ENCODE data around the gene BCKDHB.
"Not testable (repeated sequence)": the region's sequence is repeated elsewhere in the genome, so short reads cannot be mapped to it uniquely, and the experiment has no call there.

BCKDHB gene

DNA sequence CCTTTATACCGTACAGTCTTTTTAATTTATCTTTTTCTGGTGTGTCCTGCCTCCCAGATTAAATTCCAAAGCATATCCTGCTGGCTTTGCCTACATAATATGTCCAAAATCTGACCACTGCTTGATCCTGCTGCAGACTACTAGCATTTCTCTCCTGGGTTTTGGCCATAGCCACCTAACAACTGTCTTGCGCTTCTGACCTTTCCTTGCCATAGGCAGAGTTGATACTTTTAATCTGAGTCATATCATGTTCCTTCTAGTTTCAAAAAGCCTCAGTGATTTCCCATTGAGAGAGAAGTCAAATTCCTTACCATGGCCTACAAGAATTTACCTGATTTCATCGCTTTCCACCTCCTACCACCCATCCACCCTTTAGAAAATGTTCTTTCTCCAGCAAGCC lies 104.8 kb downstream of the BCKDHB start:
- no peak for DNase-seq

DNA sequence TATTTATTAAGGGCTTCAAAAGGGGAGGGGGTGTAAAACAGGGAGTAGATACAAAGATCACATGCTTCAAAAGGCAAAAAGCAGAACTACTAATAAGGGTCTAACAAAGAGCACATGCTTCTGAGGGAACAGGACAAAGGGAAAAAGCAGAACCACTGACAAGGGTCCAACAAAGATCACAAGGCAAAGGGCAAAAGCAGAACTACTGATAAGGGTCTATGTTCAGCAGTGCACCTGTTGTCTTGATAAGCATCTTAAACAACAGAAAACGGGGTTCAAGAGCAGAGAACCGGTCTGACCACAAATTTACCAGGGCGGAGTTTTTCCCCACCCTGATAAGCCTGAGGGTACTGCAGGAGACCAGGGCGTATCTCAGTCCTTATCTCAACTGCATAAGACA lies 105.4 kb downstream of the BCKDHB start:
- DNase-seq = not testable (repeated sequence)

DNA sequence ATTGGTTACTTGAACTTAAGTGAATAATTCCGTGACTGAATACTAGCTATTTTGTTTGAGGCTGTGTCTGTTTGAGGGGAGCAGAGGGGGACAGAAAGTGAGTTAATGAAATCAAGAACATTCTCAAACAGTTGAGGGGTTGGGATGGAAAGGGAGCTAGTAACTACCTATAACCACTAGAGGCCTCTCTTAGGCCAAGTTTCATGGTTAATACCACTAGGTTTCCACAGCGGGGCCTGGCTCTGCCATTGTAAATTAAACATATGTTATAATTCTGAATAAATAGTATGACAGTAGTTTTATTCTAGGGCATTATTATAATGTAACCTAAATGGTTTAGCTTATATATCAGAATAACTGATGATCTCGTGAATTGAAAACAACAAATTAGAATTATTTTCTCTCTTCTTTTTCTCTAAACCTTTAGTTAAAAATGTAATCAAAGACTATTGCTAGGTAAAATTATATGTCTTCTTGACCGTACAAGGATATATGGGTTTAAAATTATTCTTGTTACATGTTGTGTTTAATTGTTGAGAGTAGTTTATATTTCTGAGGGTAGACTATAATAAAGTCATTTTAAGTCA lies 108.1 kb downstream of the BCKDHB start:
- peak; percentile 50 for DNase-seq

GRCh38 chr6:80215063-80215462 lies 108.6 kb downstream of the BCKDHB start:
- DNase-seq = no peak

GRCh38 chr6:80217794-80218193 lies 111.3 kb downstream of the BCKDHB start:
- DNase-seq = no peak

GRCh38 chr6:80223743-80224212 lies 117.3 kb downstream of the BCKDHB start:
- no peak for DNase-seq

DNA sequence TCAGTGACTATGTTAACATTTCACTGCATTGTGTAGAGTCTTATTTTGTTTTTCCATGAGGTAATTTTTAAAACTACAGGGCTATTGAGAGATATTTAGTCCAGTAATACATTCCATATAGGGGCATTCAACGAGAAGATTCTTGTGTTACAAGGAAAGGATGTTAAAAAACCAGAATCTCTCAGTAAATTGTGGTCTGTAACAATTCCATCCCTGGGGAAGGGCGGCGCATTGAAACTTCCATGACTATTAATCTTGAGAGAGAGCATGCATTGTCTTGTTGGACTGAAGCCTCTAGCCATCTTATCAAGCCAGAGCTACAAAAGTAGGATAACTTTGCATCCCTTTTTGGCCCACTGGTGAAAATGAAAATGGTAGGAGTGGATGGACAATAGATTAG lies 119.7 kb downstream of the BCKDHB start:
- no peak for DNase-seq

GRCh38 chr6:80226699-80227098 lies 120.2 kb downstream of the BCKDHB start:
- DNase-seq = no peak

- no peak for DNase-seq
Measured at GRCh38 chr6:80227545-80228105, 121.2 kb downstream of the BCKDHB start.

DNA sequence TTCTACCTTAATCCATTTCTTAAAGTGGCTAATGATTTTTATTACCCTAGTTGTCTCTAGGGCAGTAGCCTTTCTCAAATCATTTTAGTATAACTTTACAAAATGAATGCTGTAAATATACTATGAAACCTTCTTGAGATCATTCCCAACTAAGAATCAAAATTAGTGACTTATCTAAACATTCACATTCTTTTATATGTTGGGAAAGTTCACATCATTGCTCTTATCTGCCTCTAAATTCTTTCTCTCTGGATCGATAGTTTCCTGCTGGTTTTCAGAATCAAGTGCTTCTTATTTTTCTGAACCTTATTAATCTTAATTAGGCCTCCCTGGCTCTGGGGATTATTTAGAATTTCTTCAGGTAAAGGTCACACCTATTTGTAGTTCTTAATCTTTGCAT lies 126.8 kb downstream of the BCKDHB start:
- no peak for DNase-seq

- no peak for DNase-seq
Measured at GRCh38 chr6:80233958-80234357, 127.5 kb downstream of the BCKDHB start.

GRCh38 chr6:80234401-80234800 lies 127.9 kb downstream of the BCKDHB start:
- no peak for DNase-seq

- DNase-seq = no peak
Measured at GRCh38 chr6:80234908-80235307, 128.4 kb downstream of the BCKDHB start.

- peak; percentile 3 for DNase-seq
Measured at GRCh38 chr6:80235647-80236046, 129.2 kb downstream of the BCKDHB start.

GRCh38 chr6:80238754-80239153 lies 132.3 kb downstream of the BCKDHB start:
- not testable (repeated sequence) for DNase-seq

GRCh38 chr6:80245043-80245442 lies 138.6 kb downstream of the BCKDHB start:
- no peak for DNase-seq

- DNase-seq = no peak
Measured at GRCh38 chr6:80249897-80250296, 143.4 kb downstream of the BCKDHB start.

DNA sequence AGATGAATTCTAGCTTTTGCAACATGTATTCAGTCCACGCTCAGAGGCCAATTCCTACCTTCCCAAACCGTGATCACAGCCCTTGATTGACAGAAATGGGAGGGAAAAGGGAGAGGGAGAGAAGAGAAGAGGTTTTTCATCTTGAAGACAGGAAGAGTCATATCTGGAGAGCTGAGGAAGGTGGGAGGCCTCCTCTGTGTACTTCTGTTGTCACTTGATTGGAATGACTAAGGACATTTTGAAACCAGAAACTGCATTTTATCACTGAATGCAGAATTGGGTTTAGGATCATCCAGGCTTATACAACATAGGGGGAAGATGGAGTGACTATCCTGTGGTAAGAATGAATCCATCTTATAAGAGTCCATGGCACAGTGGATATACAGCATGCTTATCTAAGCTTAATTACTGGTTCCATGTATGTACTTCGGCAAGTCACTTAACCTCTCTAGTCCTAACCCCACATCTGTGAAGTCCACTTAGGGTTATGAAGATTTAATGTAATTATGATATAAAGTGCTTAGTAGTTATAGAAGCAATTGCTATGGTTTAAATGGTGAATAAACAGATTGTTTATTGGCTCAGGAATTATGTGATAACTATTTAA lies 144.0 kb downstream of the BCKDHB start:
- DNase-seq = no peak

GRCh38 chr6:80251321-80251720 lies 144.8 kb downstream of the BCKDHB start:
- DNase-seq = no peak

- no peak for DNase-seq
Measured at GRCh38 chr6:80254716-80255115, 148.2 kb downstream of the BCKDHB start.

DNA sequence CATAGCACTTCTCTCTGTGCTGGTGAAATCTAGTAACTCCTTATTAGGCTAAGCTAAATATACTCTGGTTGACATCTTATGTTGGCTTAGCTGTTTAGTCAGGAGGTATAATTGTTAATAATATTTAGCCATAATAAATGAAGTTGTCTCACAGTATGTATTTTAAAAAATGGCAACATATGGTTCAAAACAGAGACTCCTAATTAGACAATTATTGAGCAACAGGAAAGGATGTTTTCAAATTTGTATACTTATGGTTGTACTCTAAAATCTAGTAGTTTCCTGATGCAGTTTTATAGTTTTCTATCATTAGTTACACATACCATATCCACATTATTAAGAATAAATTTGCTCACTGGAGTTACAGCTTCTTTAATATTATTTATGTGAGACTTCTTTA lies 150.2 kb downstream of the BCKDHB start:
- no peak for DNase-seq

DNA sequence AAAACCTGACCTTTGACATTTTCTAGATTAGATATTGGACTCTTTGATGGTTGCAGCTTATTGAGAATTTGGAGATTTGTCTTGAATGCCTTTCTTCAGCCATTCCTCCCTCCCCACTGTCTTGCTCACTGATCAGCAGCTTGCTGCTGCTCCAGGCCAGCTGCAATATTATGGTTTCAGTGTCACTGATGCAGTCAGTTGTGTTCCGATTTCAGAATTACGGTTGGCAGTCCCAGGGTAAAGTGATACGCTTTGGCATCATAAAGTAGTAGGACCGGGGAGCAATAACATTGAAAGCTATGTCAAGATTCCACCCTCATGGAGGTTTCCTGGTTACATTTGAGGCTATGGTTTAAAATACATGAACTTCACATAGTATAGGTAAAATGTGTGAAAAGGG lies 152.6 kb downstream of the BCKDHB start:
- no peak for DNase-seq

GRCh38 chr6:80263585-80263984 lies 157.1 kb downstream of the BCKDHB start:
- DNase-seq = no peak

DNA sequence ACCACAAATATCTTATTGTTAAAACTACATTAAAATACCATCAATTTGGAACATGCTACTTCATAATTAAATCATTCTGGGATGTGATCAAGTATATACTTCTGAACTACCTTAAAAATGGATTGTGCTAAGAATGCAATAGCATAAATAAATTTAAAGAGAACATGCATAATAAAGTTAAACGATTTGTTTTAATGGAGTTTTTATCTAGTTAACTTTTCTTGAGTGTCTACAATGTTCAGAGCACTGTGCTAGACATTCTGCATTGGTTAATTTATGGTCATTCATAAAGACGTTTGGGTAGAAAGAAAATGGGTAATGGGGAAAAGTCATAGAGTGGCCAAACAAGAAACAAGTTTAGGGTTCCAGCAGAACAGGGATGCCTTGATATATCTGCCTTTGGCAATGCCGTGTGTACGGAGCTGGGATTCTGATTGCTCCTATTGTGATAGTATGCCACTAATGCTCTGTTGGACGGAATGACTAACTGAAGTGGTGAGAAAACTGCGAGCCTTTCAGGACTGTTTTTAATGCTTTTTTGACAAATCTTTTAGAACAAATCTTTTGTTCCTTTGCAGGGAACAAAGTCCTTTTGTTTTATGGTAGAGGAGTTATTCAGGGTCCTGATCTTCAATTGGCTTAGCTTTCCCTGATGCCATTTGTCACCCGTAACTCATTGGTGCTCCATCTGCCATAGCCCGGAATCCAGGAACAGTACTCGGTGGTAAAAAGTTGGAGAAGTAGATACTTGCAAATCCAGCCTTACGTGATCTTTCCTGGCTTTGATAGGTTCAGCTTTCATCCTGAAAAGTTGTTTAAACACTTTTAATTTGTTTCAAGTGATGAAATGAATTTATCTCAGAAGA lies 162.6 kb downstream of the BCKDHB start:
- DNase-seq = no peak

Data from midbrain (tissue), 1 donor.